GM18505 (cell line): ENCODE measurements around the gene NSMCE4A.
"Not testable (repeated sequence)": the region's sequence is repeated elsewhere in the genome, so short reads cannot be mapped to it uniquely, and the experiment has no call there.

Experiments
- ATAC-seq: cut with Tn5 transposase; IDR thresholded peaks from one replicate; pipeline ENCODE4 v1.9.1; 2021; ENCODE audit not compliant: unreplicated experiment
- POLR2A ChIP-seq: IDR thresholded peaks from 4 replicates; pipeline ENCODE4 v1.6.1; 2011; ENCODE audit warnings: borderline replicate concordance; ENCODE audit not compliant: insufficient read depth, insufficient read length; ENCODE audit errors: extremely low read depth

Gene NSMCE4A

GRCh38 chr10:121936295-121936694, 38.7 kb downstream of the NSMCE4A start:
- TF ChIP-seq POLR2A: no peak
- no peak for ATAC-seq

GRCh38 chr10:121935702-121936101, 39.3 kb downstream of the NSMCE4A start:
- no peak for TF ChIP-seq POLR2A
- ATAC-seq: no peak

DNA sequence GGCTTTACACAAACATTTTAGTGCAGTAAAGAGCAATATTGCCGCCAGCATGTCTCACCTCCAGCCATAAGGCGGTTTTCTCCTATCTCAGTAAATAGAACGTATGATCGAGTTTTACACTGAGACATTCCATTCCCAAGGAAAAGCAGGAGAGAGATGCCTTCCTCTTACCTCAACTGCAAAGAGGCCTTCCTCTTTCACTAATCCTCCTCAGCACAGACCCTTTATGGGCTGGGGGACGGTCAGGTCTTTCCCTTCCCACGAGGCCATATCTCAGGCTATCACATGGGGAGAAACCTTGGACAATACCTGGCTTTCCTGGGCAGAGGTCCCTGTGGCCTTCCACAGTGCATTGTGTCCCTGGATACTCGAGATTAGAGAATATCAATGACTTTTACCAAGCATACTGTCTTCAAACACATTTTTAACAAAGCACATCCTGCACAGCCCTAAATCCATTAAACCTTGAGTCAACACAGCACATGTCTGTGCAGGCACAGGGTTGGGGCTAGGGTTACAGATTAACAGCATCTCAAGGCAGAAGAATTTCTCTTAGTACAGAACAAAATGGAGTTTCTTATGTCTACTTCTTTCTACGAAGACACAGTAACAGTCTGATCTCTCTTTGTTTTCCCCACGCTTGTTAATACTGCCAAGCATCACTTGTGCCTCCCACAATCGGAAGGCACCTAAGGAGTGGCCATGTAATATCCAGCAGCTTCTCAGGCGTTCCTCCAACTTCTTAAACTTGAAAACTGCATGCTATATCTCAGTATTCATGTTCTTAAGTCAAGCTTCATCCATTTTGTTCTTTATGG, 44.5 kb downstream of the NSMCE4A start:
- not testable (repeated sequence) for ATAC-seq

GRCh38 chr10:121929585-121930267, 45.3 kb downstream of the NSMCE4A start:
- not testable (repeated sequence) for ATAC-seq

DNA sequence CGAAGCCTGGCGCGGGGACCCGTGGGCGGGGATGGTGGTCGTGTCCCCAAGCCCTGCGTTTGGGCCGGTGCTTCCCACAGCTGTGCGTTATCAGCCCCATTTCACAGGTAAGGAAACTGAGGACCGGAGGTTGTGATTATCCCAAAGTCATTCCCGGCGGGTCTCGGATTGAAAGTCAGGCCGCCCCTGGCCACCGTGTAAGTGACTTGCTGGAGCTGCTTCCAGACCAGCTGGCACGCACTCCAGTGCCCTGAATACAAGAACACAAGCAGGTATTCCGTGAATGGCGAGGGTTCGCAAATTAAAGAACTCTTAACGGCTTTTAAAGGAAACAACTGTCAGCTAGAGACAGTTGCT, 46.5 kb downstream of the NSMCE4A start:
- ATAC-seq: peak; percentile 0
- TF ChIP-seq POLR2A: no peak

- TF ChIP-seq POLR2A: peak; percentile 84
- peak; percentile 88 for ATAC-seq
These were observed 47.0 kb downstream of the NSMCE4A start, which contains the start of gene ATE1 for GRCh38 chr10:121927841-121928527. TSS of gene ATE1 (minus strand) at chr10:121928031. CDS start at chr10:121927949, 82 bp downstream.

GRCh38 chr10:121927318-121927840, 47.6 kb downstream of the NSMCE4A start:
- ATAC-seq: peak; percentile 44
- no peak for TF ChIP-seq POLR2A

DNA sequence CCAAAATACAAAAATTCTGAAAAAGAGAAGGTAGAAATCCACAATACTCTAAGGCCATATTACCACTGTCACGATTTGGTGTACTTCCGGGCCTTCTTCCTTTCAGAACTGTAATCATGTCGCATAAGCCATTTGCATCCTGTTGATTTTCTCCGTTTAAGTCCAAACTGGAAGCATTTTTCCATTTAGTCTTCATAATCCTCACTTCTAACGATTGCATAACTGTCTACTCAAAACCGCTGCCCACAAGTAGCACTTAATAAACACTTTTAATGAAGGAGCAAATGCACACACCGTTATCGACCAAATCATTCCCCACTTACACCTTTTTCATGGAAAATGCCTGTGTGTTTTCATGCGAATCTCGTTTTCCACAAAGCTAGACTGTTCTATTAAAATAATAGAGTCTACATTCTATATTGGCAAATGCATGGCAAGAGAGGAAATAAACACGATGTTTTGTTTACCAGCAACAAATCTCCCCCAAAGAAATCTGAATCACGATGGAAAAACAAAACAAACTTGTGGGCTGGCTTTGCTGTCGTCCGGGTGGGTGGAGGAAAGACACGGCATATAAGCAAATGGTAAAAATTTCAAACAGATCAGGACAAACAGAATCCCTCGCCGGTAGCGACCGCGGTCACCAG, 48.2 kb downstream of the NSMCE4A start:
- no peak for TF ChIP-seq POLR2A
- peak; percentile 7 for ATAC-seq

GRCh38 chr10:121926157-121926556, 48.9 kb downstream of the NSMCE4A start:
- no peak for ATAC-seq
- TF ChIP-seq POLR2A: no peak

- ATAC-seq: no peak
- TF ChIP-seq POLR2A: no peak
These were observed 53.6 kb downstream of the NSMCE4A start for GRCh38 chr10:121921238-121921931.

DNA sequence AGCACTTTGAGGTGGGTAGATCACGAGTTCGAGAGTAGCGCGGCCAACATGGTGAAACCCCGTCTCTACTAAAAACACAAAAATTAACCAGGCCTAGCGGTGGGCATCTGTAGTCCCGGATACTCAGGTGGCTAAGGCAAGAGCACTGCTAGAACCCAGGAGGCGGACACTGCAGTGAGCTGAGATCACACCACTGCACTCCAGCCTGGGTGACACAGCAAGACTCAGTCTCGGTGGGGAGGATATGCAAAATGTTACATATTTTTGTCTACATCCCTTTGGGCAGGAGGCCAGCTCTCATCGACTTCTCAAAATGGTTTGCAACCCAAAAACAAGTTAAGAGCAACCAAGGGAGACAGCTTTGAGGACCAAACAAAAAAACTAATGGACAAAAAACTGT, 55.4 kb downstream of the NSMCE4A start:
- TF ChIP-seq POLR2A: no peak
- ATAC-seq: no peak

- ATAC-seq: not testable (repeated sequence)
These were observed 56.2 kb downstream of the NSMCE4A start for GRCh38 chr10:121918800-121919199.

DNA sequence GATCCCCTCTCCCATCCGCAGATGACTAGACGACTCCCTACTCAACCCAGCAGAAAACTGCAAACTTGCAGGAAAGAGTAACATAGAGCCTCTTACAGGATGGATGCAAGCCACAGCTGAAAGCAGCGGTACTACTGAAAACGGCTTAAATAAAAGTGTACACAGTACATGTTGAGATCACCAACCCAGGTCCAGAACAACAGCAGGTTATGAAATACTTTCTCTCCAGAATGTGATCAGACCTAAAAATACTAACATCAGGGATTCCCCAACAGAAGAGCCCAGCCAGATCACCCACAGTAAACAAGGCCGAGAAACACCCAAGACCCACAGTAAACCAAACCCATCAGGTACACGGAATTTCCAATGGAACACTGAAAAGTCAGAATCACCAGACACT, 60.4 kb downstream of the NSMCE4A start:
- ATAC-seq: no peak
- no peak for TF ChIP-seq POLR2A
